Psoas muscle (tissue), 8 donors: ENCODE data around the gene ARMH1. TPM values are rescaled to one million over a fixed set of nuclear protein-coding genes. Genes with fewer than 3 reads are reported as not detected.

ENCODE experiments used
- ATAC-seq, 4 donors: fragments of 200-7000 bp; cut with Tn5 transposase; one replicate each; pipeline ENCODE4 v1.9.1; 2020; ENCODE audit warnings: moderate library complexity in 3 of 4, mild to moderate bottlenecking in 2 of 4
- DNase-seq, 2 donors: peaks; one replicate each; pipeline ENCODE4 v3.0.0-alpha.2; 2020
- H3K27ac ChIP-seq: fragments of 200-600 bp; one replicate; pipeline ENCODE4 v1.8.0; 2022
- H3K27me3 ChIP-seq, 3 donors: fragments of 200-600 bp in 1 of 3; one replicate each; pipeline versions ENCODE4 v1.6.1 to v1.8.0; 2013 to 2022; ENCODE audit warnings: low read length in 2 of 3, mild to moderate bottlenecking in 2 of 3, moderate library complexity in 1 of 3; ENCODE audit not compliant: insufficient read depth in 3 of 3
- H3K36me3 ChIP-seq, 2 donors: fragments of 200-600 bp in 1 of 2; one replicate each; pipeline versions ENCODE4 v1.6.1 to v1.8.0; 2013 to 2022; ENCODE audit warnings: low read depth in 1 of 2, mild to moderate bottlenecking in 1 of 2, moderate library complexity in 1 of 2; ENCODE audit not compliant: insufficient read depth in 1 of 2
- H3K4me1 ChIP-seq: fragments of 200-600 bp; one replicate; pipeline ENCODE4 v1.8.0; 2022
- H3K4me3 ChIP-seq: fragments of 200-600 bp; one replicate; pipeline ENCODE4 v1.8.0; 2022; ENCODE audit warnings: mild to moderate bottlenecking
- H3K9me3 ChIP-seq: fragments of 200-600 bp; one replicate; pipeline ENCODE4 v1.8.0; 2022
- CTCF ChIP-seq: fragments of 200-600 bp; IDR thresholded peaks from one replicate; pipeline ENCODE4 v1.8.0; 2022; ENCODE audit warnings: antibody characterized with exemption
- WGBS, 3 donors: extraction: QIAGEN DNeasy Blood & Tissue Kit; methylation state at CpG; one replicate each; pipeline versions ENCODE4 v1.1.6 to v1.1.7; 2013; 5-methylcytosine and 5-hydroxymethylcytosine counted together
- intact Hi-C, 2 donors: fragments of 100-400 bp; cut with DNase I; formaldehyde crosslinking; loops; one replicate each; pipeline versions ENCODE4 v1.11.0 to v1.14.2; 2022
- polyA plus RNA-seq, 3 donors: library from polyadenylated mRNA; stranded (reverse); fragments of 200-250 nt; gene quantifications; one replicate each; pipeline ENCODE4 v1.2.3, GENCODE V29; 2013
- total RNA-seq, 4 donors: library from RNA; stranded (reverse); fragmentation: NEBNext Ultra II Directional in 2 of 4; extraction: Animal tissue kit (Norgen Biotek cat#: 25700) in 2 of 4; gene quantifications; one replicate each; pipeline versions ENCODE4 v1.2.1 to v1.2.4, GENCODE V29; 2021 to 2023
- donor health status: healthy with polysubstance abuse.
- donor health status: DM: no; HTN: no; CAD: no; lungs with moderate emphysema.
- donor health status: Bipolar disorder and iron deficiency.
- donor health status: healthy.
- donor health status: DM: yes; HTN: yes; CAD: no.
- donor health status: DM: no; HTN: no; CAD: no.
- donor health status: DM: no; HTN: no; CAD: no.
- donor health status: DM: yes; HTN: yes; CAD: no.

Gene ARMH1
- total and polyA plus RNA-seq, 7 donors = 0.08 to 0.82 (median 0.62) TPM; not detected in 1

DNA sequence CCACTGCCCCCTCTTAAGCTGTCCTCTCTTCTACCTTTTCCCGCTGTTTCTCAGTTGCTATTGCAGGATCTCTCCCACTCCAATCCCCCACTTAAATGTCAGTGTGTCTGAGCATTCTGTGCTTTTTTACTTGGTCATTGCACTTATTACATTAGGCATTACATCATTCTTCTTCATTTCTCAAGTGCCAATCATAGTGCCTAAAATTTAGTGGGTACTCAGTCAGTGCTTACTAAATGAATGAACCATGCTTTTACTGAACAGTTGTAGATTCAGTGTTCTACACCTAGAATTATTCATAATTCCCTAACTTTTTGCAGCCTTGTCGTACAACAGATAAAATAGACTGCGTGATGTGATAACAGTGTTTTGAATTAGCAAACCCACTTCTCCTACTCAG, 19.4 kb downstream of the ARMH1 start:
- 95 to 100% (median 96%) methylated on average over 3 of the region's 3 CpGs for WGBS, 3 donors
- Histone ChIP-seq H3K4me1 (no peaks in the 10 kb centered on the region), H3K27me3 (no peaks in the 10 kb centered on the region), H3K9me3 (no peaks in the 10 kb centered on the region), H3K36me3 (no peaks in the 10 kb centered on the region), H3K4me3 (no peak overlapping the region), H3K27ac (no peak overlapping the region)
- DNase-seq (no peak), ATAC-seq (no peak)
- no peak for TF ChIP-seq CTCF
- intact Hi-C loops = loop anchor here in 1 of 2 donors (2.0 kb wide), 1 partner anchor 55 kb away; no protein-coding TSS in a partner anchor

DNA sequence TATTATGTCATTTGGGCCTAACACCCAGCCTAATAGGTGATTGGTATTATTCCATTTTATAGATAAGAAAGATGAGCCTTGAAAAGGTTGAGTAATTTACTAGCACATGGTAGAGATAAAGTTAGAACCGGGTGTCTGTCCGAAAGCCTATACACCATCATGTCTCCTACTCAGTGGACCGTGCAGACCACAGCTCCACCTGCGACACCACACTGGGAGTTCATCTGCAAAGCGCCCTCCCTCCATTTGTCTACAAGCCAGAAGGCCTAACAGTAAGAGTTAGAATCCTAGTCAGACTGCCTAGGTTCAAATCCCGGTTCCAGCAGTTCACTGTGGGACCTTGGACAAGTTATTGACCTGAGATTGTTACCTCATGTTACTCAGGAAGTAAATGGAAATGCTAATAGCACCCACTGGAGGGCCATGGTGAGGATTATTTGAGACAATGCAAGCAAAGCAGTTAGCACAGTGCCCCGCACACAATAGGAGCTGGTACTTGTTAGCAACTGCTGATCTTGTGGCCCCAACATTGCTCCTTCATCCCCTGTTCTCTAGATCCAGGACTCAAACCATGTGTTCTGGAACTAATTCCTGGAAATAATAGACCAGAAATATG, 20.5 kb downstream of the ARMH1 start:
- DNase-seq (no peak), ATAC-seq (no peak)
- H3K27me3 ChIP-seq = no peaks in the 10 kb centered on the region
- WGBS, 3 donors = 92 to 95% (median 94%) methylated on average over 7 of the region's 7 CpGs
- no peak for TF ChIP-seq CTCF
- no peak overlapping the region for H3K27ac ChIP-seq
- intact Hi-C loops = no loop called here
- no peaks in the 10 kb centered on the region for H3K36me3 ChIP-seq
- H3K4me1 ChIP-seq = no peaks in the 10 kb centered on the region
- H3K4me3 ChIP-seq = no peak overlapping the region
- H3K9me3 ChIP-seq = no peaks in the 10 kb centered on the region

- DNase-seq (no peak), ATAC-seq (no peak)
- Histone ChIP-seq H3K27ac (no peak overlapping the region), H3K4me1 (no peaks in the 10 kb centered on the region), H3K27me3 (no peaks in the 10 kb centered on the region), H3K36me3 (no peaks in the 10 kb centered on the region), H3K4me3 (no peak overlapping the region), H3K9me3 (no peaks in the 10 kb centered on the region)
- no peak for TF ChIP-seq CTCF
- WGBS, 3 donors = 87 to 91% (median 91%) methylated on average over 4 of the region's 4 CpGs
- intact Hi-C loops = no loop called here
Measured at GRCh38 chr1:44695671-44696070, 21.2 kb downstream of the ARMH1 start.

DNA sequence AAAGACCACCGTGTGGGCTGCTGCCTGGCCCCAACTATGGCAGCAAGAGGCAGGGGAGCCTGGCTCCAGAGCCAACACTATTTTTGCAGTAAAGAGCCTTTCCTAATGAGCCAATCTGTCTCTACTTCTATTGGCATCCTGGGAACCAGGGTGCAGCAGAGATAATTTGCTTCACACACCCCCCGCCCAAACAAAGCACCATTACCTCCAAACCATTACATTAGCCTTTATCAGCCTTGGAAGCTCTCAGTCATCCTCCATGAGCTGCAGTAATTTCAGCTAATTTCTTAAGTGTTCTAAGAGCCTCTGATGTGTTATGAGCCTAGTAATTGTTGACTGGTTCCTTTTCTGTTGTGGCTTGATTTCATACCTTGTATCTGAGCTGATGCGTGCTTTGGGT, 21.6 kb downstream of the ARMH1 start:
- Histone ChIP-seq H3K9me3 (no peaks in the 10 kb centered on the region), H3K4me3 (no peak overlapping the region), H3K36me3 (no peaks in the 10 kb centered on the region), H3K4me1 (no peaks in the 10 kb centered on the region), H3K27ac (no peak overlapping the region), H3K27me3 (no peaks in the 10 kb centered on the region)
- WGBS, 3 donors = 88 to 95% (median 92%) methylated on average over 3 of the region's 3 CpGs
- intact Hi-C loops = no loop called here
- ATAC-seq (no peak), DNase-seq (no peak)
- no peak for TF ChIP-seq CTCF

DNA sequence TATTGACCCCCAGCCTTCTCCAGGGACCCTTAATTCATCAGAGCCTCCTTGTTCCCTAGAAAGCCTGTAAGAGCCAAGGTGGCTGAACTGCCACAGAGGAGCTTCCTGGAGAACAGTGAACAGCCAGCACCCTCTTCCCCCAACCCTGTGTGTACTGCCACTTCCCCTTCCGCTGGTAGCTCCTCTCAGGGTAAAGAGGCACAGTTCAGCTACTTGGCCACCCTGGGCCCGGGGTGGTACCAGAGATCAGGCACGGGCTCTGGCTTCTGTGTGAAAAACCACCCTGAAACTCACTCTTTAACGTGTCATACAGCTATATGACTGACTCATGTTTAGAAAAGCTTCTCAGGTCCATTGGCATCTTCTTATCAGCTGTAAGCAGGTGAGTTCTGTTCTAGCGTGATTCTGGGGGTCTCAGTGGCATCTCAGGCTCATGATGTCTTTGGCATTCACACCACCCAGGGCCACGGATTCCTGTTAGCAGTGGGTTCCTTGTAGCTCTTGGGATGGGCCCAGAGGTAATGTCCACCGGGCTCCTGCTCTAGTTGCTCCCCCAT, 22.4 kb downstream of the ARMH1 start:
- no peaks in the 10 kb centered on the region for H3K4me1 ChIP-seq
- H3K27me3 ChIP-seq = no peaks in the 10 kb centered on the region
- no peak overlapping the region for H3K27ac ChIP-seq
- H3K4me3 ChIP-seq = no peak overlapping the region
- H3K9me3 ChIP-seq = no peaks in the 10 kb centered on the region
- intact Hi-C loops = no loop called here
- DNase-seq (no peak), ATAC-seq (no peak)
- no peak for TF ChIP-seq CTCF
- 77 to 84% (median 81%) methylated on average over 7 of the region's 7 CpGs for WGBS, 3 donors
- H3K36me3 ChIP-seq = no peaks in the 10 kb centered on the region
